OCI-LY7 (cell line): ENCODE results near the gene NAV2. TPM values are rescaled to one million over a fixed set of nuclear protein-coding genes. Genes with fewer than 3 reads are reported as not detected.

Experiments used
- BruUV-seq: library from RNA; stranded (reverse); fragments of 400-500 nt; replicated peaks from 2 replicates; lab custom pipeline; 2021; lab: Mats Ljungman, UMichigan
- CTCF ChIA-PET: fragments of 300-600 bp; sonication (Branson Sonifier 250); formaldehyde crosslinking; loops from one replicate; lab custom pipeline; 2022; ENCODE audit warnings: antibody characterized with exemption; ENCODE audit not compliant: unreplicated experiment; lab: Charles Lee
- POLR2A ChIA-PET: fragments of 300-600 bp; sonication (Branson Sonifier 250); formaldehyde crosslinking; loops from one replicate; lab custom pipeline; 2022; ENCODE audit warnings: antibody characterized with exemption; lab: Charles Lee
- DNase-seq: peaks from one replicate; pipeline ENCODE4 v3.0.0-alpha.2; 2015; ENCODE audit warnings: low spot score
- H2AFZ ChIP-seq: fragments of 200-600 bp; sonication (generic), shearing (Covaris generic); 2 replicates; pipeline ENCODE4 v1.6.1; 2014; ENCODE audit warnings: mild to moderate bottlenecking, antibody characterized with exemption, low read length, moderate library complexity
- H3K27ac ChIP-seq: fragments of 200-600 bp; sonication (generic); 2 replicates; pipeline ENCODE4 v1.5.1; 2014; ENCODE audit warnings: mixed run types, low read depth, mild to moderate bottlenecking, moderate library complexity, low read length, inconsistent platforms; ENCODE audit not compliant: poor library complexity, severe bottlenecking
- H3K36me3 ChIP-seq: fragments of 200-600 bp; sonication (generic); 2 replicates; pipeline ENCODE4 v1.6.1; 2014; ENCODE audit warnings: mild to moderate bottlenecking, antibody characterized with exemption, low read length, moderate library complexity, mixed read lengths; ENCODE audit not compliant: insufficient read depth
- H3K4me1 ChIP-seq: fragments of 200-600 bp; sonication (generic); 2 replicates; pipeline ENCODE4 v1.5.1; 2014; ENCODE audit warnings: mild to moderate bottlenecking, low read length; ENCODE audit not compliant: insufficient read depth, poor library complexity, severe bottlenecking
- H3K4me2 ChIP-seq: fragments of 200-600 bp; sonication (generic); 2 replicates; pipeline ENCODE4 v1.6.1; 2014; ENCODE audit warnings: mild to moderate bottlenecking, low read length
- H3K4me3 ChIP-seq: fragments of 200-600 bp; sonication (generic); 2 replicates; pipeline ENCODE4 v1.5.1; 2014; ENCODE audit warnings: mild to moderate bottlenecking, low read depth, low read length; ENCODE audit not compliant: poor library complexity, severe bottlenecking
- H3K79me2 ChIP-seq: fragments of 200-600 bp; sonication (generic); 2 replicates; pipeline ENCODE4 v1.6.1; 2016; ENCODE audit warnings: low read depth, mild to moderate bottlenecking, low read length, moderate library complexity, mixed read lengths; ENCODE audit not compliant: insufficient read depth
- H3K9me2 ChIP-seq: fragments of 200-600 bp; sonication (generic); 2 replicates; pipeline ENCODE4 v1.6.1; 2016; ENCODE audit warnings: mild to moderate bottlenecking, low read length, mixed read lengths; ENCODE audit not compliant: insufficient read depth
- H3K9me3 ChIP-seq: fragments of 200-600 bp; sonication (generic); 2 replicates; pipeline ENCODE4 v1.6.1; 2014; ENCODE audit warnings: mild to moderate bottlenecking, mixed run types, low read length, mixed read lengths
- H4K20me1 ChIP-seq: fragments of 200-600 bp; sonication (generic); 2 replicates; pipeline ENCODE4 v1.6.1; 2014; ENCODE audit warnings: mild to moderate bottlenecking, antibody characterized with exemption, low read length, moderate library complexity, mixed read lengths; ENCODE audit not compliant: insufficient read depth
- CTCF ChIP-seq: fragments of 200-600 bp; sonication (generic); conservative IDR thresholded peaks from 2 replicates; pipeline ENCODE4 v1.5.1; 2014; ENCODE audit warnings: mild to moderate bottlenecking, antibody characterized with exemption, low read length, moderate library complexity, mixed read lengths
- EZH2phosphoT487 ChIP-seq: fragments of 200-600 bp; sonication (generic); IDR thresholded peaks from 2 replicates; pipeline ENCODE4 v1.6.1; 2018; ENCODE audit warnings: low read depth, borderline replicate concordance, mild to moderate bottlenecking, mixed run types, antibody characterized with exemption, low read length, moderate library complexity, mixed read lengths
- intact Hi-C: fragments of 100-400 bp; cut with micrococcal nuclease; formaldehyde crosslinking; loops from one replicate; pipeline ENCODE4 v1.10.0; 2022; ENCODE audit not compliant: unreplicated experiment
- total RNA-seq, 2 experiments: library from RNA; depleted of rRNA in 1 of 2; stranded (reverse); fragments of >200 nt in 1 of 2; shearing (Covaris generic) in 1 of 2; gene quantifications; 2 replicates each; pipeline ENCODE4 v1.2.3, GENCODE V29; 2014 to 2022

Gene NAV2
- total RNA-seq, 2 experiments from 2014 or later: 0.06 to 0.68 TPM

GRCh38 chr11:19737575-19737974 lies 24.9 kb downstream of the NAV2 start:
- no peaks in the 10 kb centered on the region for H4K20me1 ChIP-seq
- H3K9me3 ChIP-seq: no peaks in the 10 kb centered on the region
- no peaks in the 10 kb centered on the region for H3K4me1 ChIP-seq
- no peaks in the 10 kb centered on the region for H3K36me3 ChIP-seq
- no peak for TF ChIP-seq CTCF
- no peak for TF ChIP-seq EZH2phosphoT487
- no peak overlapping the region for H2AFZ ChIP-seq
- DNase-seq: no peak
- no peak overlapping the region for H3K27ac ChIP-seq
- no peaks in the 10 kb centered on the region for H3K79me2 ChIP-seq
- intact Hi-C loops: no loop called here
- H3K4me3 ChIP-seq: no peak overlapping the region
- ChIA-PET CTCF (no interaction called here), POLR2A (no interaction called here)
- H3K9me2 ChIP-seq: no peaks in the 10 kb centered on the region
- no peak overlapping the region for H3K4me2 ChIP-seq
- BruUV-seq: no TSS peak

- BruUV-seq: no TSS peak
- Histone ChIP-seq H3K36me3 (no peaks in the 10 kb centered on the region), H3K4me1 (no peaks in the 10 kb centered on the region), H3K9me2 (no peaks in the 10 kb centered on the region), H4K20me1 (no peaks in the 10 kb centered on the region), H3K27ac (no peak overlapping the region), H3K79me2 (no peaks in the 10 kb centered on the region), H3K9me3 (no peaks in the 10 kb centered on the region), H3K4me3 (no peak overlapping the region), H2AFZ (no peak overlapping the region), H3K4me2 (no peak overlapping the region)
- no peak for TF ChIP-seq EZH2phosphoT487
- TF ChIP-seq CTCF: no peak
- no peak for DNase-seq
- intact Hi-C loops: no loop called here
- ChIA-PET POLR2A (interaction anchor here (0.9 kb wide), 1 partner anchor 22 kb away, joined by 3 read pairs; no protein-coding TSS in a partner anchor), CTCF (no interaction called here)
These were observed 25.5 kb downstream of the NAV2 start for GRCh38 chr11:19738124-19738523.

- H3K4me3 ChIP-seq: no peak overlapping the region
- H3K79me2 ChIP-seq: no peaks in the 10 kb centered on the region
- H3K27ac ChIP-seq: no peak overlapping the region
- H3K9me3 ChIP-seq: no peaks in the 10 kb centered on the region
- no peaks in the 10 kb centered on the region for H3K4me1 ChIP-seq
- DNase-seq: no peak
- H3K9me2 ChIP-seq: no peaks in the 10 kb centered on the region
- no TSS peak for BruUV-seq
- H2AFZ ChIP-seq: no peak overlapping the region
- no peaks in the 10 kb centered on the region for H3K36me3 ChIP-seq
- H4K20me1 ChIP-seq: no peaks in the 10 kb centered on the region
- TF ChIP-seq CTCF: no peak
- TF ChIP-seq EZH2phosphoT487: no peak
- CTCF ChIA-PET: no interaction called here
- no peak overlapping the region for H3K4me2 ChIP-seq
- intact Hi-C loops: loop anchor here (5.0 kb wide), 1 partner anchor 673 kb away; no protein-coding TSS in a partner anchor
- POLR2A ChIA-PET: no interaction called here
These were observed 27.2 kb downstream of the NAV2 start for GRCh38 chr11:19739872-19740271.
